Measurements from ENCODE around the gene RBM34.
"Not testable (repeated sequence)": the region's sequence is repeated elsewhere in the genome, so short reads cannot be mapped to it uniquely, and the experiment has no call there.

RBM34 gene

GRCh38 chr1:235100194-235100772 lies 60.8 kb downstream of the RBM34 start:
- no peaks in the 10 kb centered on the region for H3K27me3 ChIP-seq (ENCODE audit: control insufficient read depth, insufficient read depth, low read length)
- H3K9me3 ChIP-seq (ENCODE audit: control insufficient read depth, insufficient read depth, low read depth, low read length) = no peaks in the 10 kb centered on the region
- H3K9ac ChIP-seq (ENCODE audit: low read length) = no peak overlapping the region
- H3K27ac ChIP-seq (ENCODE audit: low read depth, low read length) = no peak overlapping the region
- peaks cover 5% of the 10 kb centered on the region for H3K4me1 ChIP-seq (ENCODE audit: control insufficient read depth, insufficient read depth, low read length)
- H3K36me3 ChIP-seq (ENCODE audit: control insufficient read depth, insufficient read depth, low read length) = no peaks in the 10 kb centered on the region
- H3K4me3 ChIP-seq (ENCODE audit: low read depth, low read length) = no peak overlapping the region

DNA sequence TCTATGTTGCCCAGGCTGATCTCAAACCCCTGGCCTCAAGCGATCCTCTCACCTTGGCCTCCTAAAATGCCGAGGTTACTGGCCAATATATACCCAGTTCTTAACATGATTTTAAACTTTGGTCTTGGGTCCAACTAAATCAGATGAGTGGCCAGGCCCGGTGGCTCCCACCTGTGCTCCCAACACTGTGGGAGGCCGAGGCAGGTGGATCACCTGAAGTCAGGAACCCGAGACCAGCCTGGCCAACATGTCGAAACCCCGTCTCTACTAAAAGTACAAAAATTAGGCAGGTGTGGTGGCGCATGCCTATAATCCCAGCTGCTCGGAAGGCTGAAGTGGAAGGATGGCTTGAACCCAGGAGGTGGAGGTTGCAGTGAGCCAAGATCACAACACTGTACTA lies 62.1 kb downstream of the RBM34 start:
- H3K4me3 ChIP-seq (ENCODE audit: low read depth, low read length) = no peak overlapping the region
- no peaks in the 10 kb centered on the region for H3K9me3 ChIP-seq (ENCODE audit: control insufficient read depth, insufficient read depth, low read depth, low read length)
- no peak overlapping the region for H3K9ac ChIP-seq (ENCODE audit: low read length)
- no peaks in the 10 kb centered on the region for H3K4me1 ChIP-seq (ENCODE audit: control insufficient read depth, insufficient read depth, low read length)
- no peak overlapping the region for H3K27ac ChIP-seq (ENCODE audit: low read depth, low read length)
- no peaks in the 10 kb centered on the region for H3K27me3 ChIP-seq (ENCODE audit: control insufficient read depth, insufficient read depth, low read length)
- no peaks in the 10 kb centered on the region for H3K36me3 ChIP-seq (ENCODE audit: control insufficient read depth, insufficient read depth, low read length)

DNA sequence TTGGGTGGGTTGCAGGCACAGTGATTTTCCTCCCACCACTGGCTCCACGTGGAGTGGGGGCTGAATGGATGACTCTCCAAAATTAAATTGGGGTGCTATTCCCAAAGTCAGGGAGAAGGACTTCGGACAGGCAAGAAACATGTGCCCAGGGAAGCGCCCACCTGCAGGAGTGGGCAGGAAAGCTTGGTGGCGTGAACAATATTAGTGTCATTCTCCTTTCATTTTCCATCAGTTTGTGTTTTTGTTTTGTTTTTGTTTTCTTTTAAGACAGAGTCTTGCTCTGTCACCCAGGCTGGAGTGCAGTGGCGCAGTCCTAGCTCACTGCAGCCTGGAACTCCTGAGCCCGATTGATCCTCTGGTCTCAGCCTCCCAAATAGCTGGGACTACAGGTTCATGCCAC lies 62.5 kb downstream of the RBM34 start:
- no peak overlapping the region for H3K4me3 ChIP-seq (ENCODE audit: low read depth, low read length)

DNA sequence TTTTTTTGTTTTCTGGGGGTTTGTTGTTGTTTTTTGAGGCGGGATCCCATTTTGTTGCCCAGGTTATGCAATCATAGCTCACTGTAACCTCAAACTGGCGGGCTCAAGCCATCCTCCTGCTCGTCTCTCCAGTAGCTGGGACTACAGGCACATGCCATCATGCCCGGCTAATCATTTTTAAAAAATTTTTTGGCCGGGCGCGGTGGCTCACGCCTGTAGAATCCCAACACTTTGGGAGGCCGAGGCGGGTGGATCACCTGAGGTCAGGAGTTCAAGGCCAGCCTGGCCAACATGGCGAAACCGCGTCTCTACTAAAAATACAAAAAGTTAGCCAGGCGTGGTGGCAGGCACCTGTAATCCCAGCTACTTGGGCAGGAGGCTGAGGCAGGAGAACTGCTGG lies 63.5 kb downstream of the RBM34 start:
- not testable (repeated sequence) for H3K27ac ChIP-seq (ENCODE audit: low read depth, low read length); H3K36me3 ChIP-seq (ENCODE audit: control insufficient read depth, insufficient read depth, low read length); H3K4me3 ChIP-seq (ENCODE audit: low read depth, low read length); H3K4me1 ChIP-seq (ENCODE audit: control insufficient read depth, insufficient read depth, low read length); H3K9me3 ChIP-seq (ENCODE audit: control insufficient read depth, insufficient read depth, low read depth, low read length); H3K27me3 ChIP-seq (ENCODE audit: control insufficient read depth, insufficient read depth, low read length); H3K9ac ChIP-seq (ENCODE audit: low read length)

More for the DNA sequence above, 62.5 kb downstream of the RBM34 start:
- H3K4me1 ChIP-seq (ENCODE audit: control insufficient read depth, insufficient read depth, low read length) = peaks cover 2% of the 10 kb centered on the region
- no peak overlapping the region for H3K27ac ChIP-seq (ENCODE audit: low read depth, low read length)
- H3K9me3 ChIP-seq (ENCODE audit: control insufficient read depth, insufficient read depth, low read depth, low read length) = no peaks in the 10 kb centered on the region
- no peaks in the 10 kb centered on the region for H3K36me3 ChIP-seq (ENCODE audit: control insufficient read depth, insufficient read depth, low read length)
- H3K9ac ChIP-seq (ENCODE audit: low read length) = no peak overlapping the region
- no peaks in the 10 kb centered on the region for H3K27me3 ChIP-seq (ENCODE audit: control insufficient read depth, insufficient read depth, low read length)

- Histone ChIP-seq H3K27me3 (ENCODE audit: control insufficient read depth, insufficient read depth, low read length) (no peaks in the 10 kb centered on the region), H3K27ac (ENCODE audit: low read depth, low read length) (no peak overlapping the region), H3K36me3 (ENCODE audit: control insufficient read depth, insufficient read depth, low read length) (no peaks in the 10 kb centered on the region), H3K9me3 (ENCODE audit: control insufficient read depth, insufficient read depth, low read depth, low read length) (no peaks in the 10 kb centered on the region), H3K4me1 (ENCODE audit: control insufficient read depth, insufficient read depth, low read length) (peaks cover 11% of the 10 kb centered on the region), H3K4me3 (ENCODE audit: low read depth, low read length) (no peak overlapping the region), H3K9ac (ENCODE audit: low read length) (no peak overlapping the region)
Observed at GRCh38 chr1:235095938-235096562, 65.0 kb downstream of the RBM34 start.

DNA sequence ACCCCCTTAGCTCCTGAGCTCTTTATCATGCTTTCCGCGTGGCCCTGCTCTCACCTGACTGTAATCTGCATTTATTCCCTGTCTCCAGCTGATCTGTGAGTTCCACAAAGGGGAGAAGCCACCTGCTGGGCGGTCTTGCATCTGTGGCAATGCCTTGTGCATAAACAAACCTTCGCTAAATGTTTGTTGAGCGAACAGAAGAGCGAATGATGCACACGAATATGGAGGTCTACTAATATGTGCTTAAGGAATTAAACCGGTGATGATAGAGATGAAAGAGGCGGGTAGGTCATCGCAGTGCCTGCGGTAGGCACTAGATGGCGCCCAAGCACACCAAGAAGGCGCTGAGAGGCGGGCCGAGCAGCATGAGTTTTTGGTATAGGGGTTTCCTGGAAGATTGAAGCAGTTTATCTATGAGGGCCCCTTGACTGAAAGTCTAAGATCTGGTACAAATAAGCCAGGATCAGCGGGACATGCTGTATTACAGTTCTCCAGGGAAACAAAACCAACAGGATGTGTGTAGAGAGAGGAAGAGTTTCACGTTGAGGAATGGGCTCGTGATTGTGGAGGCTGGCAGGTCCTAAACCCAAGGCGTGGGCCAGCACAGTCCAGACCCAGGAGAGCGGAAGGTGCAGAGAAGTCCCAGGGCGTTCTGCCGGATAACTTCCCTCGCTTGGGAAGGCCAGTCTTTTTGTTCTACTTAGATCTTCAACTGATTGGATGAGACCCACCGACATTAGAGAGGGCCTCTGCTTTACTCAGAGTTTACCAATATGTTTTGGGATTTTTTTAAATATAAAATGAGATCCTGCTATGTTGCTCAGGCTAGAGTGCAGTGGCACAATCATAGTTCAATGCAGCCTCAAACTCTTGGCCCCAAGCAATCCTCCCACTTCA lies 67.1 kb downstream of the RBM34 start:
- H3K9ac ChIP-seq (ENCODE audit: low read length) = peak overlapping the region; percentile 44
- no peaks in the 10 kb centered on the region for H3K9me3 ChIP-seq (ENCODE audit: control insufficient read depth, insufficient read depth, low read depth, low read length)
- H3K4me3 ChIP-seq (ENCODE audit: low read depth, low read length) = peak overlapping the region; percentile 51
- no peaks in the 10 kb centered on the region for H3K27me3 ChIP-seq (ENCODE audit: control insufficient read depth, insufficient read depth, low read length)
- no peaks in the 10 kb centered on the region for H3K36me3 ChIP-seq (ENCODE audit: control insufficient read depth, insufficient read depth, low read length)
- peaks cover 22% of the 10 kb centered on the region for H3K4me1 ChIP-seq (ENCODE audit: control insufficient read depth, insufficient read depth, low read length)
- H3K27ac ChIP-seq (ENCODE audit: low read depth, low read length) = no peak overlapping the region

DNA sequence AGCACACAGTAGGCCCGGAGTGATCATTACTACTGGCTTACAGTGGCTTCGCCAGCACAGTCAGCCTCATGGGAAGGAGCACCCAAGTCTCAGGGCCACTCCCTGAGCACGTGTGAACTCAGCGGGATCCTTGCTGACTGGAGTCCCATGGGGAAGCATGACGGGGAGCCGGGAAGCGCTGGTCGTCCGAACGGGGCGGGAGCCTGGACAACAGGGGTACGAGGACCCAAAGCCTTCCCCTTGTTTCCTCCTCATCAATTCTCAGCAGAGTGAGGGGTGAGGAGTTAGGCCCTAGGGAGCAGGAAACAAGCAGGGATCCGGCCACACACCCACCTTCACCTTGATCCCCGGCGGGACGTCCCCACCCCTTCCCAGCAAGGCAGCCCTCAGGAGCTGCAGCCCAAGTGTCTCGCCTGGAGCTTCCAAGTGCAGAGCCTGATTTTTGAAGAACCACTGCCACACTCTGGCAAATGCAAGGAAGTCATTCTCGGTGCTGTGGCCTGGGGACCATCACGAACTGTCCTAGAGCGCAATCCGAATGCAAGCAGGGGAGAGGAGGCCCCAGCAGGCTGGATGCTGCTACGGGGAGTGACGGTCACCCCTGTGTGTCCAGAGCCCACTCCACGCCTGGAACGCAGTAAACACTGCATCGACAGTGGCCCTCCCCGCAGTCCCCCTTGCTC lies 67.9 kb downstream of the RBM34 start:
- Histone ChIP-seq H3K9ac (ENCODE audit: low read length) (peak overlapping the region; percentile 44), H3K27me3 (ENCODE audit: control insufficient read depth, insufficient read depth, low read length) (no peaks in the 10 kb centered on the region), H3K4me1 (ENCODE audit: control insufficient read depth, insufficient read depth, low read length) (peaks cover 22% of the 10 kb centered on the region), H3K4me3 (ENCODE audit: low read depth, low read length) (peak overlapping the region; percentile 51), H3K27ac (ENCODE audit: low read depth, low read length) (no peak overlapping the region), H3K36me3 (ENCODE audit: control insufficient read depth, insufficient read depth, low read length) (no peaks in the 10 kb centered on the region), H3K9me3 (ENCODE audit: control insufficient read depth, insufficient read depth, low read depth, low read length) (no peaks in the 10 kb centered on the region)

DNA sequence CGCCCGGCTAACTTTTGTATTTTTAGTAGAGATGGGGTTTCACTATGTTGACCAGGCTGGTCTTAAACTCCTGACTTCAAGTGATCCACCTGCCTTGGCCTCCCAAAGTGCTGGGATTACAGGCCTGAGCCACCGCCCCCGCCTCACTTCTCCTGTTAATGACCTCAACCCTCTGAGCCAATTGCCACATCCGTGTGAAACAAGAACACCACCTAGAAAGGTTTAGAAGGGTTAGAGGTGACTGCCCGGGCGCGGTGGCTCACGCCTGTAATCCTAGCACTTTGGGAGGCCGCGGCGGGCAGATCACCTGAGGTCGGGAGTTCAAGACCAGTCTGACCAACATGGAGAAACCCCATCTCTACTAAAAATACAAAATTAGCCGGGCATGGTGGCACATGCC lies 68.6 kb downstream of the RBM34 start:
- H3K9ac ChIP-seq (ENCODE audit: low read length); H3K4me3 ChIP-seq (ENCODE audit: low read depth, low read length); H3K27ac ChIP-seq (ENCODE audit: low read depth, low read length); H3K36me3 ChIP-seq (ENCODE audit: control insufficient read depth, insufficient read depth, low read length); H3K9me3 ChIP-seq (ENCODE audit: control insufficient read depth, insufficient read depth, low read depth, low read length); H3K27me3 ChIP-seq (ENCODE audit: control insufficient read depth, insufficient read depth, low read length): not testable (repeated sequence)
- H3K4me1 ChIP-seq (ENCODE audit: control insufficient read depth, insufficient read depth, low read length) = peaks cover 22% of the 10 kb centered on the region

DNA sequence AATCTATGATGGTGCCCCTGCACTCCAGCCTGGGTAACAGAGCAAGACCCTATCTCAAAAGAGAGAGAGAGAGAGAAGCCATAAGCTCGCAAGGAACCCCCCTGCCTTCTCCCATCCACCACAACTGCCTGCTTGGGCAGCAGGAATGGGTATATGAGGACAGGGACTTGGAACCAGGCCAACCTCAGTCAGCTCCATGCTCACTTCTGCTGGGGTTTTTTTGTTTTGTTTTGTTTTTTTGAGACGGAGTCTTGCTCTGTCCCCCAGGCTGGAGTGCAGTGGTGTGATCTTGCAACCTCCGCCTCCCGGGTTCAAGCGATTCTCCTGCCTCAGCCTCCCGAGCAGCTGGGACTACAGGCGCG lies 69.0 kb downstream of the RBM34 start:
- H3K27me3 ChIP-seq (ENCODE audit: control insufficient read depth, insufficient read depth, low read length); H3K9ac ChIP-seq (ENCODE audit: low read length); H3K27ac ChIP-seq (ENCODE audit: low read depth, low read length); H3K36me3 ChIP-seq (ENCODE audit: control insufficient read depth, insufficient read depth, low read length); H3K9me3 ChIP-seq (ENCODE audit: control insufficient read depth, insufficient read depth, low read depth, low read length); H3K4me3 ChIP-seq (ENCODE audit: low read depth, low read length): not testable (repeated sequence)
- H3K4me1 ChIP-seq (ENCODE audit: control insufficient read depth, insufficient read depth, low read length) = peaks cover 22% of the 10 kb centered on the region

DNA sequence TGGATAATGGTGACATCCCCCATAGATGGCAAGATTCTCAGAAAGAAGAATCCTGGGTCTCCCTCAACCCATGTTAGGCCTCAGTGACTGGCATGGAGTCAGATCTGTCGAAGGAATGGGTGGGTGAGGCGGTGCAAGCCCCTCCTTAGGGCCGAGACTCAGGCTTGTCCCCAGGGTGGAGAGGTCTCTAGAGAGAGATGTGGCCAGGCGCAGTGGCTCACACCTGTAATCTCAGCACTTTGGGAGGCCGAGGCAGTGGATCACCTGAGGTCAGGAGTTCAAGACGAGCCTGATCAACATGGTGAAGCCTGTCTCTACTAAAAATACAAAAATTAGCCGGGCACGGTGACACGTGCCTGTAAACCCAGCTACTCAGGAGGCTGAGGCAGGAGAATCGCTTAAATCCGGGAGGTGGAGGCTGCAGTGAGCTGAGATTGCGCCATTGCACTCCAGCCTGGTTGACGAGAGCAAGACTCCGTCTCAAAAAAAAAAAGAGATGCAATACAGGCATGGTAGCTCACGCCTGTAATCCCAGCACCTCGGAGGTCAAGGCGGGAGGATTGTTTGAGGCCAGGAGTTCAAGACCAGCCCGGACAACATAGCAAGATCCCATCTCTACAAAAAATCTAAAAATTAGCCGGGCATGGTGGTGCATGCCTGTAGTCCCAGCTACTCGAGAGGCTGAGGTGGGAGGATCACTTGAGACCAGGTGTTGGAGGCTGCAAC lies 69.6 kb downstream of the RBM34 start:
- H3K27me3 ChIP-seq (ENCODE audit: control insufficient read depth, insufficient read depth, low read length); H3K4me3 ChIP-seq (ENCODE audit: low read depth, low read length); H3K9me3 ChIP-seq (ENCODE audit: control insufficient read depth, insufficient read depth, low read depth, low read length); H3K36me3 ChIP-seq (ENCODE audit: control insufficient read depth, insufficient read depth, low read length); H3K27ac ChIP-seq (ENCODE audit: low read depth, low read length): not testable (repeated sequence)
- H3K4me1 ChIP-seq (ENCODE audit: control insufficient read depth, insufficient read depth, low read length) = peaks cover 22% of the 10 kb centered on the region
- peak overlapping the region; percentile 3 for H3K9ac ChIP-seq (ENCODE audit: low read length)

Data from HUES6 (cell line).